Panc1 (cell line): ENCODE measurements around the gene CIITA. TPM values are rescaled to one million over a fixed set of nuclear protein-coding genes. Genes with fewer than 3 reads are reported as not detected.
"Not testable (repeated sequence)": the region's sequence is repeated elsewhere in the genome, so short reads cannot be mapped to it uniquely, and the experiment has no call there.

Source experiments
- ATAC-seq: fragments of 200-7000 bp; cut with Tn5 transposase; 2 replicates; pipeline ENCODE4 v1.9.1; 2020; ENCODE audit warnings: mild to moderate bottlenecking, moderate library complexity
- BruUV-seq: library from RNA; stranded (reverse); fragments of 400-500 nt; replicated peaks from 2 replicates; lab custom pipeline; 2021; lab: Mats Ljungman, UMichigan
- CTCF ChIA-PET: fragments of 300-600 bp; sonication (Branson Sonifier 250); formaldehyde crosslinking; loops from one replicate; lab custom pipeline; 2022; ENCODE audit warnings: antibody characterized with exemption; lab: Charles Lee
- POLR2A ChIA-PET: fragments of 300-600 bp; sonication (Branson Sonifier 250); formaldehyde crosslinking; loops from one replicate; lab custom pipeline; 2022; ENCODE audit warnings: antibody characterized with exemption; lab: Charles Lee
- DNase-seq: peaks from one replicate; pipeline ENCODE4 v3.0.0-alpha.2; 2010; ENCODE audit warnings: low read depth, low spot score
- H3K27ac ChIP-seq: 2 replicates; pipeline ENCODE4 v1.5.1; 2011; ENCODE audit warnings: mild to moderate bottlenecking, low read length, inconsistent platforms
- H3K27me3 ChIP-seq: fragments of 200-500 bp; sonication (Bioruptor generic); 2 replicates; pipeline ENCODE4 v1.6.0; 2014; ENCODE audit warnings: low read length, inconsistent platforms; ENCODE audit not compliant: control insufficient read depth, insufficient read depth
- H3K36me3 ChIP-seq: fragments of 200-500 bp; sonication (Bioruptor generic); 2 replicates; pipeline ENCODE4 v1.5.1; 2014; ENCODE audit warnings: inconsistent platforms, mild to moderate bottlenecking, low read length, moderate library complexity; ENCODE audit not compliant: control insufficient read depth, insufficient read depth
- H3K4me1 ChIP-seq: 2 replicates; pipeline ENCODE4 v1.5.1; 2011; ENCODE audit warnings: inconsistent platforms, mild to moderate bottlenecking, low read length, moderate library complexity; ENCODE audit not compliant: control insufficient read depth, insufficient read depth
- H3K4me3 ChIP-seq, 2 experiments: 2 replicates each; pipeline ENCODE4 v1.5.1; 2011 to 2012; ENCODE audit warnings: low read depth in 2 of 2, low read length in 2 of 2, mild to moderate bottlenecking in 2 of 2, inconsistent platforms in 1 of 2, moderate library complexity in 1 of 2
- H3K9me3 ChIP-seq: fragments of 200-500 bp; sonication (Bioruptor generic); 2 replicates; pipeline ENCODE4 v1.5.1; 2014; ENCODE audit warnings: low read depth, mild to moderate bottlenecking, inconsistent platforms, low read length, moderate library complexity; ENCODE audit not compliant: control insufficient read depth, insufficient read depth
- CTCF ChIP-seq: fragments of 450-650 bp; IDR thresholded peaks from 2 replicates; pipeline ENCODE4 v1.5.1; 2017; ENCODE audit warnings: mild to moderate bottlenecking
- POLR2AphosphoS5 ChIP-seq: IDR thresholded peaks from 2 replicates; pipeline ENCODE4 v1.6.1; 2012; ENCODE audit warnings: mild to moderate bottlenecking, low read depth, low read length, moderate library complexity
- REST ChIP-seq, 2 experiments: IDR thresholded peaks; 2 replicates each; pipeline ENCODE4 v1.6.1; 2011 to 2012; ENCODE audit warnings: low read depth in 2 of 2, control low read depth in 1 of 2, low read length in 1 of 2, mild to moderate bottlenecking in 1 of 2, moderate library complexity in 1 of 2; ENCODE audit not compliant: insufficient read depth in 1 of 2
- SIN3A ChIP-seq: IDR thresholded peaks from 2 replicates; pipeline ENCODE4 v1.6.1; 2012; ENCODE audit warnings: low read depth, mild to moderate bottlenecking, low read length, moderate library complexity, borderline replicate concordance; ENCODE audit not compliant: insufficient read depth
- TCF7L2 ChIP-seq: IDR thresholded peaks from 2 replicates; pipeline ENCODE4 v1.6.1; 2011; ENCODE audit warnings: mild to moderate bottlenecking, low read depth, low read length, inconsistent platforms
- in situ Hi-C: cut with HindIII; loops from 2 replicates; pipeline ENCODE4 v1.10.0; 2016; ENCODE audit warnings: low sequenced_read_pairs, low pct_unique_long_range_greater_than_20kb
- intact Hi-C: fragments of 100-400 bp; cut with micrococcal nuclease; formaldehyde crosslinking; loops from one replicate; pipeline ENCODE4 v1.10.0; 2022; ENCODE audit not compliant: unreplicated experiment
- total RNA-seq: library from RNA; stranded (reverse); gene quantifications from one replicate; pipeline ENCODE4 v1.2.1, GENCODE V29; 2021; ENCODE audit not compliant: unreplicated experiment

CIITA gene
- total RNA-seq, 1 experiment from 2014 or later = 0.41 TPM

GRCh38 chr16:10923650-10924214 lies 46.7 kb downstream of the CIITA start:
- Histone ChIP-seq H3K4me1 (peaks cover 1% of the 10 kb centered on the region; the same call in 1 of the 2 replicates), H3K4me3 (no peak overlapping the region), H3K36me3 (no peaks in the 10 kb centered on the region), H3K9me3 (no peaks in the 10 kb centered on the region), H3K27me3 (no peaks in the 10 kb centered on the region), H3K27ac (no peak overlapping the region)
- in situ Hi-C loops = no loop called here
- no peak for DNase-seq
- ATAC-seq = no peak
- intact Hi-C loops = loop anchor here (5.0 kb wide), 1 partner anchor 186 kb away; no protein-coding TSS in a partner anchor
- POLR2A ChIA-PET = no interaction called here
- CTCF ChIA-PET = no interaction called here
- no TSS peak for BruUV-seq
- TF ChIP-seq REST (IDR thresholded peaks at IDR 0.05; ENCODE audit: insufficient read depth in 1 of 2, low read depth in 2 of 2, low read length in 1 of 2) (no peak), TCF7L2 (no peak)

GRCh38 chr16:10925285-10925684 lies 48.3 kb downstream of the CIITA start:
- BruUV-seq, H3K4me3 ChIP-seq, ATAC-seq, H3K36me3 ChIP-seq, DNase-seq, H3K4me1 ChIP-seq, in situ Hi-C loops, H3K9me3 ChIP-seq, intact Hi-C loops, H3K27ac ChIP-seq, CTCF ChIA-PET, H3K27me3 ChIP-seq, POLR2A ChIA-PET: not testable (repeated sequence)

GRCh38 chr16:10926094-10926493 lies 49.1 kb downstream of the CIITA start:
- Histone ChIP-seq H3K4me1 (no peaks in the 10 kb centered on the region), H3K36me3 (no peaks in the 10 kb centered on the region), H3K9me3 (no peaks in the 10 kb centered on the region), H3K27me3 (no peaks in the 10 kb centered on the region), H3K27ac (no peak overlapping the region), H3K4me3 (no peak overlapping the region)
- ChIA-PET POLR2A (interaction anchor here (0.5 to 0.6 kb wide), 2 partner anchors 323 to 663 kb away, joined by 3 read pairs; no protein-coding TSS in a partner anchor), CTCF (interaction anchor here (0.6 kb wide), 1 partner anchor 69 kb away, joined by 3 read pairs; no protein-coding TSS in a partner anchor)
- no peak for DNase-seq
- no TSS peak for BruUV-seq
- intact Hi-C loops (no loop called here), in situ Hi-C loops (no loop called here)
- no peak for ATAC-seq
- no peak for TF ChIP-seq POLR2AphosphoS5
- no peak for TF ChIP-seq CTCF
- no peak for TF ChIP-seq SIN3A
- no peak for TF ChIP-seq TCF7L2
- TF ChIP-seq REST (IDR thresholded peaks at IDR 0.05; ENCODE audit: insufficient read depth in 1 of 2, low read depth in 2 of 2, low read length in 1 of 2) = no peak
